CD14-positive monocyte (primary cell): Measurements from ENCODE around the gene LRP8. TPM values are rescaled to one million over a fixed set of nuclear protein-coding genes. Genes with fewer than 3 reads are reported as not detected.

Source experiments
- DNase-seq, 3 donors: peaks; one replicate each; pipeline ENCODE4 v3.0.0-alpha.2; 2011 to 2022
- H2AFZ ChIP-seq: 2 replicates; pipeline ENCODE4 v1.6.0; 2012; ENCODE audit warnings: mild to moderate bottlenecking, low read depth, low read length, inconsistent platforms; ENCODE audit not compliant: insufficient read depth, poor library complexity, severe bottlenecking
- H3K27ac ChIP-seq, 2 donors: 1 replicate in 1 of 2; 2 replicates in 1 of 2; pipeline ENCODE4 v1.5.1; 2012 to 2013; ENCODE audit warnings: low read length in 2 of 2, control low read depth in 1 of 2, inconsistent platforms in 1 of 2, low read depth in 1 of 2, mild to moderate bottlenecking in 1 of 2
- H3K27me3 ChIP-seq, 2 donors: one replicate each; pipeline versions ENCODE4 v1.6.0 to v1.6.1; 2011 to 2013; ENCODE audit warnings: low read length in 2 of 2; ENCODE audit not compliant: control insufficient read depth in 2 of 2, insufficient read depth in 2 of 2
- H3K36me3 ChIP-seq, 2 donors: replicated peaks in 1 of 2; 1 replicate in 1 of 2; 2 replicates in 1 of 2; pipeline versions ENCODE4 v1.5.1 to v1.6.1; 2012 to 2013; ENCODE audit warnings: low read length in 2 of 2, control low read depth in 1 of 2, inconsistent platforms in 1 of 2, mild to moderate bottlenecking in 1 of 2; ENCODE audit not compliant: insufficient read depth in 2 of 2, control insufficient read depth in 1 of 2
- H3K4me1 ChIP-seq, 2 donors: 1 replicate in 1 of 2; 2 replicates in 1 of 2; pipeline versions ENCODE4 v1.5.1 to v1.6.1; 2012 to 2013; ENCODE audit warnings: low read length in 2 of 2, control low read depth in 1 of 2, inconsistent platforms in 1 of 2, mild to moderate bottlenecking in 1 of 2, moderate library complexity in 1 of 2; ENCODE audit not compliant: insufficient read depth in 2 of 2, control insufficient read depth in 1 of 2
- H3K4me2 ChIP-seq: replicated peaks from 2 replicates; pipeline ENCODE3; 2012; ENCODE audit warnings: low read length, moderate library complexity, mild to moderate bottlenecking; ENCODE audit not compliant: poor library complexity, severe bottlenecking; ENCODE audit errors: extremely low read depth
- H3K4me3 ChIP-seq, 3 experiments: fragments of 200-600 bp in 1 of 3; sonication (generic) in 1 of 3; replicated peaks in 1 of 3; 1 replicate in 2 of 3; 2 replicates in 1 of 3; pipeline ENCODE4 v1.5.1; 2011 to 2013; ENCODE audit warnings: low read length in 3 of 3, mild to moderate bottlenecking in 3 of 3, control low read depth in 2 of 3, low read depth in 2 of 3, inconsistent platforms in 1 of 3, moderate library complexity in 1 of 3
- H3K79me2 ChIP-seq: 2 replicates; pipeline ENCODE4 v1.6.0; 2012; ENCODE audit warnings: mild to moderate bottlenecking, control low read depth, inconsistent platforms, low read length, moderate library complexity; ENCODE audit not compliant: insufficient read depth
- H3K9ac ChIP-seq: 2 replicates; pipeline ENCODE4 v1.6.0; 2017; ENCODE audit warnings: low read length, mild to moderate bottlenecking; ENCODE audit not compliant: insufficient read depth, poor library complexity, severe bottlenecking
- H3K9me3 ChIP-seq, 2 donors: replicated peaks in 1 of 2; 1 replicate in 1 of 2; 2 replicates in 1 of 2; pipeline versions ENCODE4 v1.5.1 to v1.6.1; 2012 to 2013; ENCODE audit warnings: low read length in 2 of 2, control low read depth in 1 of 2; ENCODE audit not compliant: control insufficient read depth in 1 of 2, insufficient read depth in 1 of 2
- H4K20me1 ChIP-seq: 2 replicates; pipeline ENCODE4 v1.6.0; 2012; ENCODE audit warnings: mild to moderate bottlenecking, low read length, control low read depth, moderate library complexity; ENCODE audit not compliant: insufficient read depth
- H3K27ac Mint-ChIP-seq, 7 donors: one replicate each; pipeline ENCODE4 v1.8.0; 2020; ENCODE audit warnings: mild to moderate bottlenecking in 7 of 7, mixed read lengths in 7 of 7, moderate library complexity in 6 of 7, inconsistent platforms in 2 of 7
- H3K27me3 Mint-ChIP-seq, 3 donors: one replicate each; pipeline ENCODE4 v1.8.0; 2021 to 2022; ENCODE audit warnings: low read depth in 3 of 3, mild to moderate bottlenecking in 3 of 3, mixed read lengths in 3 of 3, moderate library complexity in 3 of 3, inconsistent platforms in 1 of 3
- H3K36me3 Mint-ChIP-seq, 2 donors: one replicate each; pipeline ENCODE4 v1.8.0; 2020; ENCODE audit warnings: mixed read lengths in 2 of 2, inconsistent platforms in 1 of 2, mild to moderate bottlenecking in 1 of 2
- H3K4me1 Mint-ChIP-seq: one replicate; pipeline ENCODE4 v1.8.0; 2020; ENCODE audit warnings: mild to moderate bottlenecking, mixed read lengths
- H3K4me3 Mint-ChIP-seq, 2 donors: one replicate each; pipeline ENCODE4 v1.8.0; 2020; ENCODE audit warnings: mild to moderate bottlenecking in 2 of 2, mixed read lengths in 2 of 2, moderate library complexity in 1 of 2
- H3K9me3 Mint-ChIP-seq, 7 donors: one replicate each; pipeline ENCODE4 v1.8.0; 2020 to 2022; ENCODE audit warnings: mixed read lengths in 7 of 7, mild to moderate bottlenecking in 6 of 7, moderate library complexity in 6 of 7, inconsistent platforms in 2 of 7
- CTCF ChIP-seq: fragments of 200-600 bp; IDR thresholded peaks from one replicate; pipeline ENCODE4 v1.8.0; 2022; ENCODE audit warnings: antibody characterized with exemption, mild to moderate bottlenecking
- WGBS: methylation state at CpG from one replicate; pipeline ENCODE4 v1.1.5; 2013; ENCODE audit warnings: missing lambda C conversion rate; ENCODE audit not compliant: insufficient coverage; 5-methylcytosine and 5-hydroxymethylcytosine counted together
- intact Hi-C, 2 donors: fragments of 100-400 bp; cut with micrococcal nuclease; formaldehyde crosslinking; loops; one replicate each; pipeline versions ENCODE4 v1.15.0 to v1.15.1; 2023
- polyA plus RNA-seq, 3 donors: library from polyadenylated mRNA; depleted of rRNA in 1 of 3; unstranded in 2 of 3; stranded (reverse) in 1 of 3; fragments of 300-500 nt in 2 of 3; fragments of >200 nt in 1 of 3; fragmentation: Illumina TruSeq in 2 of 3; gene quantifications; 1 replicate in 2 of 3; 2 replicates in 1 of 3; pipeline ENCODE4 v1.2.3, GENCODE V29; 2012 to 2021

The LRP8 gene
- polyA plus RNA-seq, 3 donors = 0.76 to 11.3 (median 0.95) TPM

GRCh38 chr1:53196485-53197290, 131.2 kb downstream of the LRP8 start, which contains the start of gene CPT2:
Gene CPT2, plus strand, starts transcription at chr1:53196824. Its CDS starts 120 bp downstream, at chr1:53196944.
- H2AFZ ChIP-seq = peak within 1 kb of the TSS; percentile 85
- peak within 1 kb of the TSS; percentile 97 for H3K4me2 ChIP-seq
- H3K27ac ChIP-seq = peak within 1 kb of the TSS; percentile 84 to 96
- WGBS = under 1% methylated on average over 51 of the region's 57 CpGs
- H3K36me3 ChIP-seq = peaks cover 10 to 13% of the 10 kb centered on the region in 2 donors
- Mint-ChIP-seq H3K4me1 (peaks cover 24% of the 10 kb centered on the region), H3K36me3 (peaks cover 12 to 18% of the 10 kb centered on the region in 2 donors), H3K27me3 (no peaks in the 10 kb centered on the region), H3K4me3 (peak within 1 kb of the TSS; percentile 94 to 97), H3K27ac (peak within 1 kb of the TSS; percentile 96 to 98 (median 96)), H3K9me3 (peaks cover 0 to 8% (median 2%) of the 10 kb centered on the region in 7 donors)
- H4K20me1 ChIP-seq = no peaks in the 10 kb centered on the region
- H3K79me2 ChIP-seq = peaks cover 28% of the 10 kb centered on the region
- no peaks in the 10 kb centered on the region for H3K9me3 ChIP-seq
- intact Hi-C loops = no loop called here
- DNase-seq = peak; percentile 90 to 96 (median 92)
- H3K9ac ChIP-seq = peak within 1 kb of the TSS; percentile 99
- peaks cover 21 to 26% of the 10 kb centered on the region in 2 donors for H3K4me1 ChIP-seq
- peak within 1 kb of the TSS; percentile 87 to 96 (median 94) for H3K4me3 ChIP-seq
- no peak for TF ChIP-seq CTCF
- H3K27me3 ChIP-seq = no peaks in the 10 kb centered on the region

DNA sequence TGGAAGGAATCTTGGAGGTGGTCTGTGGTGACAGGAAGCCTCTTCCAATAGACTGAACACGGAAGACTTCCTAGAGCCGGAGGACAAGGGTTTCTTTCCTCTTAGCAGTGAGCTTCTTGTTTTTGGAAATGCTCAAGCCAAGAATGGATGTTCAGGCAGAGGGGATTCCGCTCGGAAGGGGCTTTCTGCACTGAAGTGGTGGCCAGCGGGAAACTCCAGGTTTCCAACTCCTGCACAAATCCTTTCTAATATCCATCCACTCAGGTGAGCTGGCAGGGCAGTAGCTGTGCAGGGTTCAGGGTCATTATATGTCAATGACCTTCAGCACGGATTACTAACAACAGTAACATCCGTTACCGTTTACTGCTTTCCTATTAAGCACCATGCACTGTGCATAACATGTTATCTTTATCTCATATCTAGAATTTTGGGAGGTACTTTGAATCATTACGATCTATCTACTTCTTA, 131.8 kb downstream of the LRP8 start:
- Mint-ChIP-seq H3K27ac (peak overlapping the region; percentile 84 to 96 (median 90)), H3K27me3 (peaks cover 0 to 2% (median 0%) of the 10 kb centered on the region in 3 donors), H3K9me3 (peaks cover 0 to 8% (median 2%) of the 10 kb centered on the region in 7 donors), H3K36me3 (peaks cover 6 to 14% of the 10 kb centered on the region in 2 donors), H3K4me3 (peak overlapping the region; percentile 78 to 88), H3K4me1 (peaks cover 24% of the 10 kb centered on the region)
- 68% methylated on average over 5 of the region's 9 CpGs for WGBS
- intact Hi-C loops = no loop called here
- Histone ChIP-seq H2AFZ (peak overlapping the region; percentile 85), H3K27ac (peak overlapping the region in 1 of 2 donors; percentile 96), H3K27me3 (no peaks in the 10 kb centered on the region), H3K36me3 (peaks cover 6% of the 10 kb centered on the region in 2 donors), H3K4me3 (peak overlapping the region; percentile 87 to 96 (median 94)), H3K4me2 (peak overlapping the region; percentile 97), H3K9me3 (no peaks in the 10 kb centered on the region), H3K4me1 (peaks cover 21 to 26% of the 10 kb centered on the region in 2 donors), H3K79me2 (peaks cover 28% of the 10 kb centered on the region), H3K9ac (peak overlapping the region; percentile 99), H4K20me1 (no peaks in the 10 kb centered on the region)
- no peak for TF ChIP-seq CTCF
- no peak for DNase-seq
